ENCODE data around the gene PROB1. TPM values are rescaled to one million over a fixed set of nuclear protein-coding genes. Genes with fewer than 3 reads are reported as not detected.

Gene PROB1
- total and polyA plus RNA-seq, 9 of the 15 experiments (the other 6 are each of a cell fraction or from before 2014, with no cell fraction given): 0.01 to 1.8 (median 0.47) TPM

GRCh38 chr5:139439013-139439903, 44.4 kb upstream of the PROB1 start, which contains the start of gene DNAJC18 (continued):
- TF ChIP-seq ATF2 (CRISPR knock-in tag; IDR thresholded peaks at IDR 0.05): no peak
- no peak for TF ChIP-seq HDGF (IDR thresholded peaks at IDR 0.05)
- no peak for TF ChIP-seq SAP30 (IDR thresholded peaks at IDR 0.05; ENCODE audit: borderline replicate concordance, insufficient read depth, low read depth, low read length, poor library complexity, severe bottlenecking)
- TF ChIP-seq LARP7 (IDR thresholded peaks at IDR 0.05): 0 out of 2 replicates have a peak, but pooled peaks have one; percentile 21
- TF ChIP-seq DACH1 (IDR thresholded peaks at IDR 0.05; ENCODE audit: partially characterized antibody): no peak
- no peak for TF ChIP-seq PML (IDR thresholded peaks at IDR 0.05; ENCODE audit: low read length)
- TF ChIP-seq, protein P1, sequence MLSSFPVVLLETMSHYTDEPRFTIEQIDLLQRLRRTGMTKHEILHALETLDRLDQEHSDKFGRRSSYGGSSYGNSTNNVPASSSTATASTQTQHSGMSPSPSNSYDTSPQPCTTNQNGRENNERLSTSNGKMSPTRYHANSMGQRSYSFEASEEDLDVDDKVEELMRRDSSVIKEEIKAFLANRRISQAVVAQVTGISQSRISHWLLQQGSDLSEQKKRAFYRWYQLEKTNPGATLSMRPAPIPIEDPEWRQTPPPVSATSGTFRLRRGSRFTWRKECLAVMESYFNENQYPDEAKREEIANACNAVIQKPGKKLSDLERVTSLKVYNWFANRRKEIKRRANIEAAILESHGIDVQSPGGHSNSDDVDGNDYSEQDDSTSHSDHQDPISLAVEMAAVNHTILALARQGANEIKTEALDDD (IDR thresholded peaks at IDR 0.05): no peak
- TF ChIP-seq ZBTB8A (IDR thresholded peaks at IDR 0.05; ENCODE audit: partially characterized antibody): no peak
- no peak for TF ChIP-seq ZNF780A (CRISPR knock-in tag; IDR thresholded peaks at IDR 0.05)
- TF ChIP-seq, protein P2, sequence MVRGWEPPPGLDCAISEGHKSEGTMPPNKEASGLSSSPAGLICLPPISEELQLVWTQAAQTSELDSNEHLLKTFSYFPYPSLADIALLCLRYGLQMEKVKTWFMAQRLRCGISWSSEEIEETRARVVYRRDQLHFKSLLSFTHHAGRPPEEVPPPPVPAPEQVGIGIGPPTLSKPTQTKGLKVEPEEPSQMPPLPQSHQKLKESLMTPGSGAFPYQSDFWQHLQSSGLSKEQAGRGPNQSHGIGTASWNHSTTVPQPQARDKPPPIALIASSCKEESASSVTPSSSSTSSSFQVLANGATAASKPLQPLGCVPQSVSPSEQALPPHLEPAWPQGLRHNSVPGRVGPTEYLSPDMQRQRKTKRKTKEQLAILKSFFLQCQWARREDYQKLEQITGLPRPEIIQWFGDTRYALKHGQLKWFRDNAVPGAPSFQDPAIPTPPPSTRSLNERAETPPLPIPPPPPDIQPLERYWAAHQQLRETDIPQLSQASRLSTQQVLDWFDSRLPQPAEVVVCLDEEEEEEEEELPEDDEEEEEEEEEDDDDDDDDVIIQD (CRISPR knock-in tag; IDR thresholded peaks at IDR 0.05): no peak
- no peak for TF ChIP-seq SMAD1 (IDR thresholded peaks at IDR 0.05; ENCODE audit: low read depth, low read length, partially characterized antibody)
- no peak for TF ChIP-seq HDAC8 (tag; IDR thresholded peaks at IDR 0.05)
- TF ChIP-seq, protein P3, sequence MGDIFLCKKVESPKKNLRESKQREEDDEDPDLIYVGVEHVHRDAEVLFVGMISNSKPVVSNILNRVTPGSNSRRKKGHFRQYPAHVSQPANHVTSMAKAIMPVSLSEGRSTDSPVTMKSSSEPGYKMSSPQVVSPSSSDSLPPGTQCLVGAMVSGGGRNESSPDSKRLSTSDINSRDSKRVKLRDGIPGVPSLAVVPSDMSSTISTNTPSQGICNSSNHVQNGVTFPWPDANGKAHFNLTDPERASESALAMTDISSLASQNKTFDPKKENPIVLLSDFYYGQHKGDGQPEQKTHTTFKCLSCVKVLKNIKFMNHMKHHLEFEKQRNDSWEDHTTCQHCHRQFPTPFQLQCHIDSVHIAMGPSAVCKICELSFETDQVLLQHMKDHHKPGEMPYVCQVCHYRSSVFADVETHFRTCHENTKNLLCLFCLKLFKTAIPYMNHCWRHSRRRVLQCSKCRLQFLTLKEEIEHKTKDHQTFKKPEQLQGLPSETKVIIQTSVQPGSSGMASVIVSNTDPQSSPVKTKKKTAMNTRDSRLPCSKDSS (IDR thresholded peaks at IDR 0.05; ENCODE audit: low read depth, partially characterized antibody): no peak
- TF ChIP-seq, protein P4, sequence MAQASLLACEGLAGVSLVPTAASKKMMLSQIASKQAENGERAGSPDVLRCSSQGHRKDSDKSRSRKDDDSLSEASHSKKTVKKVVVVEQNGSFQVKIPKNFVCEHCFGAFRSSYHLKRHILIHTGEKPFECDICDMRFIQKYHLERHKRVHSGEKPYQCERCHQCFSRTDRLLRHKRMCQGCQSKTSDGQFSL (CRISPR knock-in tag; IDR thresholded peaks at IDR 0.05): no peak
- TF ChIP-seq, protein P4 (tag; IDR thresholded peaks at IDR 0.05): no peak
- no peak for TF ChIP-seq ZKSCAN8 (CRISPR knock-in tag; IDR thresholded peaks at IDR 0.05)
- TF ChIP-seq EP300 (IDR thresholded peaks at IDR 0.05; ENCODE audit: low read length): no peak
- no peak for TF ChIP-seq ZNF583 (CRISPR knock-in tag; IDR thresholded peaks at IDR 0.05)
- TF ChIP-seq KDM4B (IDR thresholded peaks at IDR 0.05; ENCODE audit: borderline replicate concordance in 2 of 2, low read depth in 1 of 2): peak in 1 of 2 experiments; percentile 66; a peak in 1 of 4 replicates
- TF ChIP-seq FIP1L1 (IDR thresholded peaks at IDR 0.05; ENCODE audit: low read depth, low read length, poor library complexity, severe bottlenecking): no peak
- no peak for TF ChIP-seq ZNF778 (CRISPR knock-in tag; IDR thresholded peaks at IDR 0.05)
- TF ChIP-seq FOXA1 (IDR thresholded peaks at IDR 0.05; ENCODE audit: borderline replicate concordance): no peak
